SJCRH30 (cell line): ENCODE results near the gene ZBTB2. TPM values are rescaled to one million over a fixed set of nuclear protein-coding genes. Genes with fewer than 3 reads are reported as not detected.
"Not testable (repeated sequence)": the region's sequence is repeated elsewhere in the genome, so short reads cannot be mapped to it uniquely, and the experiment has no call there.

Experiments used
- DNase-seq, 2 experiments: peaks; one replicate each; pipeline ENCODE4 v3.0.0-alpha.2; 2015 to 2020
- H3K27ac ChIP-seq: fragments of 250-450 bp; sonication (Bioruptor Pico); 2 replicates; pipeline ENCODE4 v1.5.1; 2020; ENCODE audit warnings: mild to moderate bottlenecking, moderate library complexity
- H3K27me3 ChIP-seq: fragments of 250-450 bp; sonication (Bioruptor Pico); 2 replicates; pipeline ENCODE4 v1.5.1; 2020; ENCODE audit warnings: mild to moderate bottlenecking, moderate library complexity
- H3K36me3 ChIP-seq: fragments of 250-450 bp; sonication (Bioruptor Pico); 2 replicates; pipeline ENCODE4 v1.5.1; 2020; ENCODE audit warnings: mild to moderate bottlenecking, moderate library complexity
- H3K4me1 ChIP-seq: fragments of 250-450 bp; sonication (Bioruptor Pico); 2 replicates; pipeline ENCODE4 v1.5.1; 2020; ENCODE audit warnings: mild to moderate bottlenecking, moderate library complexity
- H3K4me3 ChIP-seq: fragments of 250-450 bp; sonication (Bioruptor Pico); 2 replicates; pipeline ENCODE4 v1.5.1; 2020; ENCODE audit warnings: mild to moderate bottlenecking, moderate library complexity
- H3K9me3 ChIP-seq: fragments of 250-450 bp; sonication (Bioruptor Pico); replicated peaks from 2 replicates; pipeline ENCODE4 v1.5.1; 2020; ENCODE audit warnings: mild to moderate bottlenecking, moderate library complexity
- total RNA-seq: library from RNA; depleted of rRNA; stranded (reverse); fragments of >200 nt; shearing (Covaris generic); gene quantifications from 2 replicates; pipeline ENCODE4 v1.2.3, GENCODE V29; 2014

The ZBTB2 gene
- total RNA-seq, 1 experiment from 2014 or later: 31.4 TPM

DNA sequence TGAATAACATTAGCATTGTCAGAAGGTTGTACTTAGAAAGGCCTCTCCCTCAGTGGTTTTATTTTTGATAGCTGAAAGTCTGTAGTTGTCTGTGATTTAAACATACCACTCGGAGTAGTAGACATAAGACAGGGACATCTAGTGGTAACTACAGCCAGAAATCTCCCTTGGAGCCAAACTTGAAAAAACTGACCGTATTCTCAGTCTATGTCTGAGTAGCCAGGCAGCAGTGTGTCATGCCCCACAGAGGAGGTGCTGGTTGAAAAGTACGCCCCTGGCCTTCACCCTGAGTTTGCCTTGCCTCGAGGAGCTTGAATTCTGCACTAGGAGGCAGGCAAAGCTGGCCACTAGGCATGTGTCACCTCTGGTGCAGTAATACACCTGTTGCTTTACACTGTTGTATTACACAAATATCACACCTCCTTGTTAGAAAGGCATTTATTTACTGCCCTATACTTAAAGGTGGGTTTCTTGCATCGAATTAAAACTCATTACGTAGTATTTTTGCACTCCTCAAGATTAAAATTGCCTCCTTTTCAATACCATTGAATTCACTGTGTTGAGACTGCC lies 20.8 kb downstream of the ZBTB2 start:
- DNase-seq: no peak
- no peak overlapping the region for H3K4me3 ChIP-seq
- H3K27ac ChIP-seq: no peak overlapping the region
- H3K27me3 ChIP-seq: no peaks in the 10 kb centered on the region
- H3K9me3 ChIP-seq: no peaks in the 10 kb centered on the region
- H3K4me1 ChIP-seq: no peaks in the 10 kb centered on the region
- peaks cover 33% of the 10 kb centered on the region for H3K36me3 ChIP-seq

DNA sequence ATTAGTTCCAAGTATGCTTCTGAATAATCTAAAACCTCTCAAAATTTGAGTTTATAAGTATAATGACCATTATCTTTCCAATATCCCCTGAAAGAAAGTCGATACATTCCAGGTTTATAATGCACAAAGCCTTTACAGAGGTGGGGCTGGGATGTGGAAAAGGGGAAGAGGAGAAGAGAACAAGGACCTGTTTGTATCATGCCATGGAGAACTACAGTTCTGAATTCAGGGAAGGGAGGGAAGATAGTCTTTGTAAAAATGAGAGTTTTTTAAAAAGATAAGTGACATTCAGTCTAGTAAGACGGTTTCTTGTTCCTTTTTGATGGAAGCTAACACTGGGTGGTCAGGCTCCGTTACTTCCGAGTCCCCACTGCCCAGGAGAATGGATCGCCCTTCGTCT lies 26.1 kb downstream of the ZBTB2 start:
- no peaks in the 10 kb centered on the region for H3K9me3 ChIP-seq
- H3K27ac ChIP-seq: no peak overlapping the region
- H3K36me3 ChIP-seq: peaks cover 35% of the 10 kb centered on the region
- DNase-seq: no peak
- no peaks in the 10 kb centered on the region for H3K27me3 ChIP-seq
- no peaks in the 10 kb centered on the region for H3K4me1 ChIP-seq
- H3K4me3 ChIP-seq: no peak overlapping the region

DNA sequence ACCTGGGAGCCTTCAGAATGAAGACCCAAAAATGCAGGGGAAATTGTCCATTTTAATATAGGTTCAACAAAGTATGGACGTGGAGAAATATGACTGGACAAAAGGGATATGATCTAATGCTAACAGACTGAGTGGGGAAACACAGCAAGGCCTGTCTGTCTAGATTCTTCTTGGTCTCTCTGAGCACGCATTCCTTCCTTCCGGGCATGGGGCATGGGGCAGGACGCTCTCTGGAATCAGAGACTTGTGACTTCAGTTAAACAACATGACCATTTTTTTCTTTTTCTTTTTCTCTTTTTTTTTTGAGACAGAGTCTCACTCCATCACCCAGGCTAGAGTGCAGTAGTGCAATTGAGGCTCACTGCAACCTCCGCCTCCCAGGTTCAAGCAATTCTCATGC lies 31.9 kb downstream of the ZBTB2 start:
- Histone ChIP-seq H3K4me3 (no peak overlapping the region), H3K36me3 (peaks cover 27% of the 10 kb centered on the region), H3K27ac (no peak overlapping the region), H3K27me3 (no peaks in the 10 kb centered on the region), H3K4me1 (peaks cover 7% of the 10 kb centered on the region; the same call in 1 of the 2 replicates), H3K9me3 (no peaks in the 10 kb centered on the region)
- DNase-seq: no peak

DNA sequence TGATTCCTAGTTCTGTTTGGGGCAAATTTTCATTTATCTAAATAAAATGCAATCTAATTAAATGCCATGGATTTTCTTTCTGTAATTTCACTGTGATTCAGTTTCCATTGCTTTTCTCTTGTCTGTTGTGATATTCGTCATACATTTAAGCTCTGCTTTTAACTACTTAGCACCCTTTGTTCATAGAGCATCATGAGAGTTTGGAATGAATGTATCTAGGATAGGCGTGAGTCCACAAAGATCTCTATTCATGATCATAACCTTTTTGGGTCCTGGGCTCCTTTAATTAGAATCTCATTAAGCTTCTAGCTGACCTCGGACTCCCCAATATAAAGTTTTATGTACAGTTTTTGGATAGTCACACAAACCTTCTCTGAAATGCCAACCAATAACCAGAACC lies 32.9 kb downstream of the ZBTB2 start:
- peaks cover 24% of the 10 kb centered on the region for H3K36me3 ChIP-seq
- H3K4me1 ChIP-seq: peaks cover 7% of the 10 kb centered on the region; the same call in 1 of the 2 replicates
- DNase-seq: no peak
- no peak overlapping the region for H3K27ac ChIP-seq
- no peaks in the 10 kb centered on the region for H3K27me3 ChIP-seq
- no peak overlapping the region for H3K4me3 ChIP-seq
- H3K9me3 ChIP-seq: no peaks in the 10 kb centered on the region

DNA sequence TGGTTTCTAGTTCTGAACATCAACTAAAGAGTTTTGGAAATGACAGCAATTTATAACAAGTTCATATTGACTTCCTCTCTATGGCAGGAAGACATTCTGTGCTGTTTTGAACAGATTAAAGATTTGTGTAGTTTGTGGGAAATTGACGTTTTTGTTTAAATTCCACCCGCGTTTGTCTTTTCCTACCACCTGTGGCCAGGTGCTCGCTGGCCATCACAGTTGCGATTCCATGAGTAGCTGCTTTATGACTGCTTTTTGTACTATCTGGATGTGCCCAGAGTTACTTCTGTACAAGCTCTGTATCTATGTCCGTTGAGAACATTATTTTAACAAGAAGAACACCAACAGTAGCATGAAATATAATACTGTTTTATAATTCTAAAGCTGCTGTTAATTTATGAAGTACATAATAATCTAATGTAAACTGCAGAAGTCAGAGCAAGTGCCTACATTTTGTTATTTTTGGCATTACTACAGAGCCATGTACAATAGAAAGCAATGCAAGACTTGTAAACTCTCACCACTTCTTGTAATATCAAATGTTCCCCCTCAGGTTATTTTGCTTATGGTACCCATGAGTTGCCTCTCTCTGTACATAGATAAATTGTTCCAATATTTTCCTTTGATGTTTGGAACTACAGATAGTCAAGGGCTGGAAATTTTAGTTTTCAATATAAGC lies 33.5 kb downstream of the ZBTB2 start:
- H3K4me1 ChIP-seq: peaks cover 7% of the 10 kb centered on the region; the same call in 1 of the 2 replicates
- no peak for DNase-seq
- peaks cover 24% of the 10 kb centered on the region for H3K36me3 ChIP-seq
- H3K27me3 ChIP-seq: no peaks in the 10 kb centered on the region
- no peaks in the 10 kb centered on the region for H3K9me3 ChIP-seq
- H3K27ac ChIP-seq: no peak overlapping the region
- no peak overlapping the region for H3K4me3 ChIP-seq

DNA sequence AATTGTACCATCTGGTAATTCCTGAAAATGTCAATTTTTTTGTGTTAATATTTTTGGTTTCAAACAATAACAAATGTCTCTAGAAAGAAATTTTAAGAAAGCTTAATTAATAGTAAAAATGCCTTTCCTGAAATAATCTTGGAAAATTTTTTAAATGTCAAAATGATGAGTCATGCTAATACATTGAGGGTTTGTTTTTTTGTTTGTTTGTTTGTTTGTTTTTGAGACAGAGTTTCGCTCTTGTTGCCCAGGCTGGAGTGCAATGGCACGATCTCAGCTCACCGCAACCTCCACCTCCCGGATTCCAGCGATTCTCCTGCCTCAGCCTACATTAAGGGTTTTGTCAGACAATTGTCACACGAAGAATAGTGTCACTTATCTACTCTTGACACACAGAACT lies 34.4 kb downstream of the ZBTB2 start:
- not testable (repeated sequence) for DNase-seq

DNA sequence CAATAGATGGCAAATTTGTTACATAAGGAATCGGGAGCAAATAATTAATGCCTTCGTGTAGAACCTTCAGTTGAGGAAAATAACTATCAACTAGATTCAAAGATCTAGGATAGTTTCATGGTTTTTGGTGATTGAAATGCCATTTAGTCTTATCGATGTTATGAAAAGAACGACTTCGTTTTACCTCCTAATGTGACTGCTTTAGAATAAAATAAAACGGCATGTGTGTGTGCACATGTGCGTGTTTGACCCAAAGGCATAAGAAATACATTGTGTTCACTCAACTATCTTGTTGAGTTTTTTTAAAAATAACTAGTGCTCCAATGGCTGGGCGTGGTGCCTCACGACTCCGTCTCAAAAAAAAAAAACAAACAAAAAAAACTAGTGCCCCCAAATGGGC lies 37.6 kb downstream of the ZBTB2 start:
- Histone ChIP-seq H3K27ac (no peak overlapping the region), H3K36me3 (peaks cover 15% of the 10 kb centered on the region), H3K9me3 (no peaks in the 10 kb centered on the region), H3K4me1 (peaks cover 27% of the 10 kb centered on the region), H3K27me3 (no peaks in the 10 kb centered on the region), H3K4me3 (no peak overlapping the region)
- no peak for DNase-seq

More for the DNA sequence above, 34.4 kb downstream of the ZBTB2 start:
- not testable (repeated sequence) for H3K27me3 ChIP-seq, H3K27ac ChIP-seq, H3K4me3 ChIP-seq, H3K4me1 ChIP-seq, H3K9me3 ChIP-seq
- H3K36me3 ChIP-seq: peaks cover 27% of the 10 kb centered on the region

DNA sequence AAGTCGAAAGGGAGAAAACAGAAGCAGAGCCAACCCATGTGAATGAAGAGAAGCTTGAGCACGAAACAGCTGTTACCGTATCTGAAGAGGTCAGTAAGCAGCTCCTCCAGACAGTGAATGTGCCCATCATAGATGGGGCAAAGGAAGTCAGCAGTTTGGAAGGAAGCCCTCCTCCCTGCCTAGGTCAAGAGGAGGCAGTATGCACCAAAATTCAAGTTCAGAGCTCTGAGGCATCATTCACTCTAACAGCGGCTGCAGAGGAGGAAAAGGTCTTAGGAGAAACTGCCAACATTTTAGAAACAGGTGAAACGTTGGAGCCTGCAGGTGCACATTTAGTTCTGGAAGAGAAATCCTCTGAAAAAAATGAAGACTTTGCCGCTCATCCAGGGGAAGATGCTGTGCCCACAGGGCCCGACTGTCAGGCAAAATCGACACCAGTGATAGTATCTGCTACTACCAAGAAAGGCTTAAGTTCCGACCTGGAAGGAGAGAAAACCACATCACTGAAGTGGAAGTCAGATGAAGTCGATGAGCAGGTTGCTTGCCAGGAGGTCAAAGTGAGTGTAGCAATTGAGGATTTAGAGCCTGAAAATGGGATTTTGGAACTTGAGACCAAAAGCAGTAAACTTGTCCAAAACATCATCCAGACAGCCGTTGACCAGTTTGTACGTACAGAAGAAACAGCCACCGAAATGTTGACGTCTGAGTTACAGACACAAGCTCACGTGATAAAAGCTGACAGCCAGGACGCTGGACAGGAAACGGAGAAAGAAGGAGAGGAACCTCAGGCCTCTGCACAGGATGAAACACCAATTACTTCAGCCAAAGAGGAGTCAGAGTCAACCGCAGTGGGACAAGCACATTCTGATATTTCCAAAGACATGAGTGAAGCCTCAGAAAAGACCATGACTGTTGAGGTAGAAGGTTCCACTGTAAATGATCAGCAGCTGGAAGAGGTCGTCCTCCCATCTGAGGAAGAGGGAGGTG lies 38.7 kb downstream of the ZBTB2 start:
- Histone ChIP-seq H3K9me3 (no peaks in the 10 kb centered on the region), H3K4me1 (peaks cover 20% of the 10 kb centered on the region), H3K27me3 (no peaks in the 10 kb centered on the region), H3K4me3 (no peak overlapping the region), H3K36me3 (peaks cover 14% of the 10 kb centered on the region), H3K27ac (peak overlapping the region; percentile 82; the same call in 1 of the 2 replicates)
- no peak for DNase-seq

DNA sequence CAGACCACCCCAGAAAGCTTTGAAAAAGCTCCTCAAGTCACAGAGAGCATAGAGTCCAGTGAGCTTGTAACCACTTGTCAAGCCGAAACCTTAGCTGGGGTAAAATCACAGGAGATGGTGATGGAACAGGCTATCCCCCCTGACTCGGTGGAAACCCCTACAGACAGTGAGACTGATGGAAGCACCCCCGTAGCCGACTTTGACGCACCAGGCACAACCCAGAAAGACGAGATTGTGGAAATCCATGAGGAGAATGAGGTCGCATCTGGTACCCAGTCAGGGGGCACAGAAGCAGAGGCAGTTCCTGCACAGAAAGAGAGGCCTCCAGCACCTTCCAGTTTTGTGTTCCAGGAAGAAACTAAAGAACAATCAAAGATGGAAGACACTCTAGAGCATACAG lies 39.6 kb downstream of the ZBTB2 start:
- H3K27me3 ChIP-seq: no peaks in the 10 kb centered on the region
- H3K4me3 ChIP-seq: no peak overlapping the region
- H3K36me3 ChIP-seq: peaks cover 13% of the 10 kb centered on the region
- peaks cover 20% of the 10 kb centered on the region for H3K4me1 ChIP-seq
- no peaks in the 10 kb centered on the region for H3K9me3 ChIP-seq
- peak overlapping the region; percentile 82 for H3K27ac ChIP-seq
- no peak for DNase-seq

DNA sequence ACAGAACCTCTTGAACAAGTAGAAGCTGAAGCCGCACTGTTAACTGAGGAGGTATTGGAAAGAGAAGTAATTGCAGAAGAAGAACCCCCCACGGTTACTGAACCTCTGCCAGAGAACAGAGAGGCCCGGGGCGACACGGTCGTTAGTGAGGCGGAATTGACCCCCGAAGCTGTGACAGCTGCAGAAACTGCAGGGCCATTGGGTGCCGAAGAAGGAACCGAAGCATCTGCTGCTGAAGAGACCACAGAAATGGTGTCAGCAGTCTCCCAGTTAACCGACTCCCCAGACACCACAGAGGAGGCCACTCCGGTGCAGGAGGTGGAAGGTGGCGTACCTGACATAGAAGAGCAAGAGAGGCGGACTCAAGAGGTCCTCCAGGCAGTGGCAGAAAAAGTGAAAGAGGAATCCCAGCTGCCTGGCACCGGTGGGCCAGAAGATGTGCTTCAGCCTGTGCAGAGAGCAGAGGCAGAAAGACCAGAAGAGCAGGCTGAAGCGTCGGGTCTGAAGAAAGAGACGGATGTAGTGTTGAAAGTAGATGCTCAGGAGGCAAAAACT lies 40.1 kb downstream of the ZBTB2 start:
- DNase-seq: peak; percentile 92 to 96
- H3K4me1 ChIP-seq: peaks cover 22% of the 10 kb centered on the region
- peaks cover 14% of the 10 kb centered on the region for H3K36me3 ChIP-seq
- no peaks in the 10 kb centered on the region for H3K9me3 ChIP-seq
- no peaks in the 10 kb centered on the region for H3K27me3 ChIP-seq
- peak overlapping the region; percentile 82 for H3K27ac ChIP-seq
- H3K4me3 ChIP-seq: no peak overlapping the region

DNA sequence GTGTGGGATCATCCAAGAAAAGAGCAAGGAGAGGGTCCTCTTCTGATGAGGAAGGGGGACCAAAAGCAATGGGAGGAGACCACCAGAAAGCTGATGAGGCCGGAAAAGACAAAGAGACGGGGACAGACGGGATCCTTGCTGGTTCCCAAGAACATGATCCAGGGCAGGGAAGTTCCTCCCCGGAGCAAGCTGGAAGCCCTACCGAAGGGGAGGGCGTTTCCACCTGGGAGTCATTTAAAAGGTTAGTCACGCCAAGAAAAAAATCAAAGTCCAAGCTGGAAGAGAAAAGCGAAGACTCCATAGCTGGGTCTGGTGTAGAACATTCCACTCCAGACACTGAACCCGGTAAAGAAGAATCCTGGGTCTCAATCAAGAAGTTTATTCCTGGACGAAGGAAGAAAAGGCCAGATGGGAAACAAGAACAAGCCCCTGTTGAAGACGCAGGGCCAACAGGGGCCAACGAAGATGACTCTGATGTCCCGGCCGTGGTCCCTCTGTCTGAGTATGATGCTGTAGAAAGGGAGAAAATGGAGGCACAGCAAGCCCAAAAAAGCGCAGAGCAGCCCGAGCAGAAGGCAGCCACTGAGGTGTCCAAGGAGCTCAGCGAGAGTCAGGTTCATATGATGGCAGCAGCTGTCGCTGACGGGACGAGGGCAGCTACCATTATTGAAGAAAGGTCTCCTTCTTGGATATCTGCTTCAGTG lies 40.8 kb downstream of the ZBTB2 start:
- peaks cover 24% of the 10 kb centered on the region for H3K4me1 ChIP-seq
- H3K9me3 ChIP-seq: no peaks in the 10 kb centered on the region
- H3K4me3 ChIP-seq: no peak overlapping the region
- H3K27ac ChIP-seq: peak overlapping the region; percentile 82
- peak in 1 of 2 experiments; percentile 31 for DNase-seq
- H3K27me3 ChIP-seq: no peaks in the 10 kb centered on the region
- peaks cover 14% of the 10 kb centered on the region for H3K36me3 ChIP-seq

DNA sequence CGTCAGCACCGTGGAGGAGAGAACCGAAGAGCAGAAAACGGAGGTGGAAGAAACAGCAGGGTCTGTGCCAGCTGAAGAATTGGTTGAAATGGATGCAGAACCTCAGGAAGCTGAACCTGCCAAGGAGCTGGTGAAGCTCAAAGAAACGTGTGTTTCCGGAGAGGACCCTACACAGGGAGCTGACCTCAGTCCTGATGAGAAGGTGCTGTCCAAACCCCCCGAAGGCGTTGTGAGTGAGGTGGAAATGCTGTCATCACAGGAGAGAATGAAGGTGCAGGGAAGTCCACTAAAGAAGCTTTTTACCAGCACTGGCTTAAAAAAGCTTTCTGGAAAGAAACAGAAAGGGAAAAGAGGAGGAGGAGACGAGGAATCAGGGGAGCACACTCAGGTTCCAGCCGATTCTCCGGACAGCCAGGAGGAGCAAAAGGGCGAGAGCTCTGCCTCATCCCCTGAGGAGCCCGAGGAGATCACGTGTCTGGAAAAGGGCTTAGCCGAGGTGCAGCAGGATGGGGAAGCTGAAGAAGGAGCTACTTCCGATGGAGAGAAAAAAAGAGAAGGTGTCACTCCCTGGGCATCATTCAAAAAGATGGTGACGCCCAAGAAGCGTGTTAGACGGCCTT lies 41.6 kb downstream of the ZBTB2 start:
- no peak for DNase-seq
- peaks cover 24% of the 10 kb centered on the region for H3K4me1 ChIP-seq
- H3K9me3 ChIP-seq: no peaks in the 10 kb centered on the region
- H3K27ac ChIP-seq: peak overlapping the region; percentile 82; the same call in 1 of the 2 replicates
- peaks cover 14% of the 10 kb centered on the region for H3K36me3 ChIP-seq
- H3K27me3 ChIP-seq: no peaks in the 10 kb centered on the region
- no peak overlapping the region for H3K4me3 ChIP-seq

DNA sequence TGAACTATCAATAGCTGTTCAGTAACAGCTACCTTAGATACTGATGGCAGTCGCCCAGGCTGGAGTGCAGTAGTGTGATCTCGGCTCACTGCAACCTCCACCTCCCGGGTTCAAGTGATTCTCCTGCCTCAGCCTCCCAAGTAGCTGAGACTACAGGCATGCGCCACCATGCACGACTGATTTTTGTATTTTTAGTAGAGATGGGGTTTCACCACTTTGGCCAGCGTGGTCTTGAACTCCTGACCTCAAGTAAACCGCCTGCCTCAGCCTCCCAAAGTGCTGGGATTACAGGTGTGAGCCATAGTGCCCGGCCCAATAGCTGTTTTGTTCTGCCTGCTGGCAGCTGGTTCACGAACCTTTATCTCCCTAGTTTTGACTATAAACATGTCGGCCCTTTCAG lies 48.6 kb downstream of the ZBTB2 start:
- H3K27me3 ChIP-seq, H3K27ac ChIP-seq, H3K9me3 ChIP-seq, DNase-seq, H3K36me3 ChIP-seq, H3K4me3 ChIP-seq, H3K4me1 ChIP-seq: not testable (repeated sequence)
